Measurements from ENCODE around the gene LCE1D. TPM values are rescaled to one million over a fixed set of nuclear protein-coding genes. Genes with fewer than 3 reads are reported as not detected.

Gene LCE1D
- not detected for total RNA-seq
- not detected for polyA plus RNA-seq
- long read RNA-seq, donor 1, result 0 reads
- long read RNA-seq, donor 2, result 0 reads

- Histone ChIP-seq H3K27ac (no peak within 1 kb of the TSS), H3K4me3 (no peak within 1 kb of the TSS), H3K9me3 (no peaks in the 10 kb centered on the region), H3K4me1 (no peaks in the 10 kb centered on the region), H3K27me3 (ENCODE audit: insufficient read depth in 3 of 3, low read length in 2 of 3) (no peaks in the 10 kb centered on the region), H3K36me3 (ENCODE audit: insufficient read depth in 1 of 2, low read depth in 1 of 2) (no peaks in the 10 kb centered on the region)
- intact Hi-C loops (cut with DNase I), result no loop called here
- ATAC-seq (no peak), DNase-seq (no peak)
- TF ChIP-seq CTCF (IDR thresholded peaks at IDR 0.05), result no peak
- 29 to 40% (median 32%) methylated on average over 1 to 3 of the region's 3 CpGs for WGBS, 3 donors
These were observed at the start of gene LCE1D for GRCh38 chr1:152796421-152796820. Gene LCE1D (plus strand): TSS chr1:152796721. CDS start chr1:152797795, 1,074 bp downstream.

GRCh38 chr1:152747831-152748230 is 48.7 kb upstream of the LCE1D start:
- no peaks in the 10 kb centered on the region for H3K36me3 ChIP-seq (ENCODE audit: insufficient read depth in 1 of 2, low read depth in 1 of 2)
- no peaks in the 10 kb centered on the region for H3K9me3 ChIP-seq
- no peak overlapping the region for H3K4me3 ChIP-seq
- H3K27ac ChIP-seq, result no peak overlapping the region
- TF ChIP-seq CTCF (IDR thresholded peaks at IDR 0.05), result no peak
- DNase-seq, result no peak
- H3K4me1 ChIP-seq, result no peaks in the 10 kb centered on the region
- intact Hi-C loops (cut with DNase I), result no loop called here
- no peak for ATAC-seq
- 40 to 59% (median 50%) methylated on average over 1 of the region's 1 CpG for WGBS, 3 donors
- H3K27me3 ChIP-seq (ENCODE audit: insufficient read depth in 3 of 3, low read length in 2 of 3), result no peaks in the 10 kb centered on the region

- WGBS, 3 donors, result 56 to 59% (median 59%) methylated on average over 1 of the region's 1 CpG
- H3K27me3 ChIP-seq (ENCODE audit: insufficient read depth in 3 of 3, low read length in 2 of 3), result no peaks in the 10 kb centered on the region
- no peak overlapping the region for H3K4me3 ChIP-seq
- H3K36me3 ChIP-seq (ENCODE audit: insufficient read depth in 1 of 2, low read depth in 1 of 2), result no peaks in the 10 kb centered on the region
- no peaks in the 10 kb centered on the region for H3K9me3 ChIP-seq
- no peaks in the 10 kb centered on the region for H3K4me1 ChIP-seq
- H3K27ac ChIP-seq, result no peak overlapping the region
- no peak for DNase-seq
- intact Hi-C loops (cut with DNase I), result no loop called here
- ATAC-seq, result no peak
- no peak for TF ChIP-seq CTCF (IDR thresholded peaks at IDR 0.05)
These were observed 44.3 kb upstream of the LCE1D start for GRCh38 chr1:152752225-152752624.

- intact Hi-C loops (cut with DNase I), result no loop called here
- DNase-seq (no peak), ATAC-seq (no peak)
- Histone ChIP-seq H3K27me3 (ENCODE audit: insufficient read depth in 3 of 3, low read length in 2 of 3) (no peaks in the 10 kb centered on the region), H3K4me3 (no peak overlapping the region), H3K36me3 (ENCODE audit: insufficient read depth in 1 of 2, low read depth in 1 of 2) (no peaks in the 10 kb centered on the region), H3K9me3 (no peaks in the 10 kb centered on the region), H3K4me1 (no peaks in the 10 kb centered on the region), H3K27ac (no peak overlapping the region)
- 16 to 31% (median 24%) methylated on average over 1 of the region's 1 CpG for WGBS, 3 donors
- no peak for TF ChIP-seq CTCF (IDR thresholded peaks at IDR 0.05)
These were observed 42.9 kb upstream of the LCE1D start for GRCh38 chr1:152753586-152753985.

GRCh38 chr1:152756872-152757271 is 39.6 kb upstream of the LCE1D start:
- Histone ChIP-seq H3K27me3 (ENCODE audit: insufficient read depth in 3 of 3, low read length in 2 of 3) (no peaks in the 10 kb centered on the region), H3K9me3 (no peaks in the 10 kb centered on the region), H3K27ac (no peak overlapping the region), H3K36me3 (ENCODE audit: insufficient read depth in 1 of 2, low read depth in 1 of 2) (no peaks in the 10 kb centered on the region), H3K4me1 (no peaks in the 10 kb centered on the region), H3K4me3 (no peak overlapping the region)
- no peak for ATAC-seq
- 57 to 73% (median 63%) methylated on average over 1 to 2 of the region's 2 CpGs for WGBS, 3 donors
- no peak for DNase-seq
- no peak for TF ChIP-seq CTCF (IDR thresholded peaks at IDR 0.05)
- intact Hi-C loops (cut with DNase I), result no loop called here
